ENCODE measurements around the gene IGHMBP2.
"Not testable (repeated sequence)": the region's sequence is repeated elsewhere in the genome, so short reads cannot be mapped to it uniquely, and the experiment has no call there.

Gene IGHMBP2

DNA sequence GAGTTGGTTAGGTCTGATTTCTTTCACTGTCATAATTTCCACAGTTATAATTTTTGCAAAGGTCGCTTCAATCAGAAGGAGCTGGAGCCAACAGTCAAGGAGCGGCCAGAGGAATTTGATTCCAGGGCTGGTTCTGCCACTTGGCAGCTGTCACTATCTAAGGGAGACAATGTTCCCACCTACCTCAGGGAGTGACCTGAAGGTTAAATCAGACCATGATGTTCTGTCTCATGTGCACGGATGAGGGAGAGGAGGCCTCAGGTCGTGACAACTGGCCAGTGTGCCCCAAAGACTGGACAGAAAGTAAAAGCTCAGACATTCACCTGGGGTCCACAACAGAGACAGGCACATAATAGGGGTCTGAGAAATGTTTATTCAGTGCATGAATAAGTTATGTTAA, 69.5 kb downstream of the IGHMBP2 start:
- DNase-seq (ENCODE audit: low spot score) = no peak
- no peak for TF ChIP-seq CTCF (IDR thresholded peaks at IDR 0.05; ENCODE audit: borderline replicate concordance, control extremely low read depth, extremely low read depth, insufficient read depth, missing control alignments)
- in situ Hi-C loops (cut with MboI; ENCODE audit: low sequenced_read_pairs, unreplicated experiment) = no loop called here

DNA sequence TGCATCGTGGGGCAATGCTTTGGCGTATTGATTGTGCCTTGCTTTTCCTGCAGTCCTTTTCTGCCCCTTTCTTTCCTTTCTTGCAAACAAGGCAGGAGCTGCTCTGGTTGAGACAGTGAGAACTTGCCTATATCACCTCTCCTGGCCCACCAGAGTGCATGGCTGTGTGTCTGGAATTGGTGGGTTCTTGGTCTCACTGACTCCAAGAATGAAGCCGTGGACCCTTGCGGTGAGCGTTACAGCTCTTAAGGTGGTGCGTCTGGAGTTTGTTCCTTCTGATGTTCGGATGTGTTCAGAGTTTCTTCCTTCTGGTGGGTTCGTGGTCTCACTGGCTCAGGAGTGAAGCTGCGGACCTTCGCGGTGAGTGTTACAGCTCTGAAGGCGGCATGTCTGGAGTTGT, 70.0 kb downstream of the IGHMBP2 start:
- DNase-seq (ENCODE audit: low spot score); in situ Hi-C loops (cut with MboI; ENCODE audit: low sequenced_read_pairs, unreplicated experiment): not testable (repeated sequence)

- peak; percentile 67 for DNase-seq (ENCODE audit: low spot score)
- in situ Hi-C loops (cut with MboI; ENCODE audit: low sequenced_read_pairs, unreplicated experiment) = no loop called here
- TF ChIP-seq CTCF (IDR thresholded peaks at IDR 0.05; ENCODE audit: borderline replicate concordance, control extremely low read depth, extremely low read depth, insufficient read depth, missing control alignments) = no peak
These were observed 70.9 kb downstream of the IGHMBP2 start for GRCh38 chr11:68974421-68975194.

DNA sequence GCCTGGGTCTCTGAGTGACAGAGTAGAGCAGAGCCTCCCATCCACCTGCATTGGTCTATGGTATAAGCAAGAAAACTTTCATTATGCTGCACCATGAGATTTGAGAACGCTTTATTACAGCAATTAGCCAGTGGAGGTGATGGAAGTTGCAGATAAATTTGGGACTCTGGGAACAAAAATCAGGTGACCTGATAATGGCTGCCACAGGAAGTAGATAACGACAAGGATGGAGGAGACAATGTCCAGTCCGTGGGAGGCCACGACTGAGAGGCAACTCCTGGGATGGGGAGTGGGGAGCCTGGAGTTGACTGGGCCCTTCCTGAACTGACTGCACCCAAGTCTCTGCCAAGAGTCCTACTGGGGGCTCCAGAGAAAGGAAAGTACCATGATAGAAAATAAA, 72.4 kb downstream of the IGHMBP2 start:
- no peak for TF ChIP-seq CTCF (IDR thresholded peaks at IDR 0.05; ENCODE audit: borderline replicate concordance, control extremely low read depth, extremely low read depth, insufficient read depth, missing control alignments)
- DNase-seq (ENCODE audit: low spot score) = no peak
- in situ Hi-C loops (cut with MboI; ENCODE audit: low sequenced_read_pairs, unreplicated experiment) = no loop called here

GRCh38 chr11:68976563-68976962, 72.9 kb downstream of the IGHMBP2 start:
- in situ Hi-C loops (cut with MboI; ENCODE audit: low sequenced_read_pairs, unreplicated experiment) = no loop called here
- no peak for DNase-seq (ENCODE audit: low spot score)
- TF ChIP-seq CTCF (IDR thresholded peaks at IDR 0.05; ENCODE audit: borderline replicate concordance, control extremely low read depth, extremely low read depth, insufficient read depth, missing control alignments) = no peak

DNA sequence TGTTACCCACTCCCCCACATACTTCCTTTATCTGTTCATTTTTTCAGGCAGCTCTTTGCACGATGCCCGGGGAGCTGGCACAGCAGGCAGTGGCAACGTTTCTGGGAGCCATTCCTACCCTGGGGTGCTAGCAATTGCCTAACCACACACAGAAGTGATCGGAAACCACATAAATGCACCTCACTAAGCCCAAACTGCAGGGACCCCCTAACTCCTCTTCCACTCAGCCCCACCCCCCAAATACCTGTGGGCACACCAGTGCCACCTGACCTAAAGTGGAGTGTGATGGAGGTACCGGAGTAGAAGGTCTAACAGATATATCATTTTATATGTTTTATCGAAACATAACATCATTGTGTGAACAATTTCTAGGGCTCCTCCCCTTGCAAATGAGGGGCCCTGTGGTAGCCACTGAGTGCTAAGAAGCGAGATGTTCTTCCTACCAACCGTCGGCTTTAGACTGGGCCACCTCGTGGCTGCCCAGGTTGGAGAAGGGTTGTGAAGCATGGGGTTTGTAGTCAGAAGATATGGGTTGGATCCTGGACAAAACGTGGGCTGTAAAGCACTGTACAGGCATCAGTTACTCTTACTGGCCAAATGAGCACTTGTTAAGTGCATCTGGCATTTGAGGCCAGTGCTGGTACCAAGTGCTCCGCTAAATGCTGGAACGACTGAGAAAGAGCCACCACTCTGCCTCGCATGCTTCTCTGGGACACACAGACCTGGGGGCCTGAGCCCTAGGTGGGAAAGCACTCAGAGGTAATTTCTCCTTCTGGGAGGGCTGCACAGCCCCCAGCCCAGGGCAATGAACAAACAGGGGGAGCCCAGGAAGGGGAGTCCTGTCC, 74.3 kb downstream of the IGHMBP2 start:
- in situ Hi-C loops (cut with MboI; ENCODE audit: low sequenced_read_pairs, unreplicated experiment) = no loop called here
- DNase-seq (ENCODE audit: low spot score) = no peak
- TF ChIP-seq CTCF (IDR thresholded peaks at IDR 0.05; ENCODE audit: borderline replicate concordance, control extremely low read depth, extremely low read depth, insufficient read depth, missing control alignments) = no peak

- in situ Hi-C loops (cut with MboI; ENCODE audit: low sequenced_read_pairs, unreplicated experiment) = no loop called here
These were observed 74.9 kb downstream of the IGHMBP2 start for GRCh38 chr11:68978626-68978930.

More at GRCh38 chr11:68978626-68978930, 74.9 kb downstream of the IGHMBP2 start:
- DNase-seq (ENCODE audit: low spot score) = no peak
- no peak for TF ChIP-seq CTCF (IDR thresholded peaks at IDR 0.05; ENCODE audit: borderline replicate concordance, control extremely low read depth, extremely low read depth, insufficient read depth, missing control alignments)
